PFSK-1 (cell line): Measurements from ENCODE around the gene FAM217A.

Experiments
- FOXP2 ChIP-seq: optimal IDR thresholded peaks from 2 replicates; pipeline ENCODE3; 2011; ENCODE audit warnings: borderline replicate concordance, control low read depth, inconsistent platforms; ENCODE audit not compliant: insufficient read depth; ENCODE audit errors: extremely low read length, extremely low read depth
- POLR2AphosphoS5 ChIP-seq: IDR thresholded peaks from 2 replicates; pipeline ENCODE4 v1.6.1; 2012; ENCODE audit warnings: low read depth, mild to moderate bottlenecking, control low read depth, low read length, moderate library complexity
- SIN3A ChIP-seq: IDR thresholded peaks from 2 replicates; pipeline ENCODE4 v1.6.1; 2012; ENCODE audit warnings: mild to moderate bottlenecking, low read length, moderate library complexity, borderline replicate concordance; ENCODE audit not compliant: insufficient read depth
- TAF1 ChIP-seq: IDR thresholded peaks from 2 replicates; pipeline ENCODE4 v1.6.1; 2012; ENCODE audit warnings: low read length, control low read depth, borderline replicate concordance; ENCODE audit not compliant: insufficient read depth
- TF ChIP-seq, protein P1 (sequence below), 2 experiments: IDR thresholded peaks; 2 replicates each; pipeline versions ENCODE4 v1.6.1 to v1.8.0; 2011 to 2012; ENCODE audit warnings: low read depth in 2 of 2, low read length in 2 of 2, control low read depth in 1 of 2, inconsistent platforms in 1 of 2, mild to moderate bottlenecking in 1 of 2, moderate library complexity in 1 of 2; ENCODE audit not compliant: insufficient read depth in 1 of 2

FAM217A gene

DNA sequence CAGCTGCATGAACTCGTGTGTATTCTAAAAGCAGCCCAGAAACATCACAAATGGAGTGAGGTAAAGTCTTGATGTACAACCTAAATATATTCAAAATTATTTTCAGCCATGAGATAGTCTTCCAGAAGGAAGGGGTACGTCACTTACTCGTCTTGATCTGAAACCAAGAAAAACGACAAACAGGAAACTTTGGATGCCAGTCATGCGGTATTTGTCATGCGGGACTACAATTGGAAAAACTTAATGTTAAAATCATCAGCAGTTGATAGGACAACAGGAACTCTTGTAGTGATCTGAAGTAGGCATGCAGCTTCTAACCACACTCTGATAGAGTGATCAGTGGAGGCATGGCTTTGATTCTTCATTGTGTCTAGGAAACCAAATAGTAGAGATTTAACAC lies 29.7 kb downstream of the FAM217A start:
- TF ChIP-seq POLR2AphosphoS5 (no peak), TAF1 (no peak), FOXP2 (no peak), SIN3A (no peak)
- TF ChIP-seq, protein P1, sequence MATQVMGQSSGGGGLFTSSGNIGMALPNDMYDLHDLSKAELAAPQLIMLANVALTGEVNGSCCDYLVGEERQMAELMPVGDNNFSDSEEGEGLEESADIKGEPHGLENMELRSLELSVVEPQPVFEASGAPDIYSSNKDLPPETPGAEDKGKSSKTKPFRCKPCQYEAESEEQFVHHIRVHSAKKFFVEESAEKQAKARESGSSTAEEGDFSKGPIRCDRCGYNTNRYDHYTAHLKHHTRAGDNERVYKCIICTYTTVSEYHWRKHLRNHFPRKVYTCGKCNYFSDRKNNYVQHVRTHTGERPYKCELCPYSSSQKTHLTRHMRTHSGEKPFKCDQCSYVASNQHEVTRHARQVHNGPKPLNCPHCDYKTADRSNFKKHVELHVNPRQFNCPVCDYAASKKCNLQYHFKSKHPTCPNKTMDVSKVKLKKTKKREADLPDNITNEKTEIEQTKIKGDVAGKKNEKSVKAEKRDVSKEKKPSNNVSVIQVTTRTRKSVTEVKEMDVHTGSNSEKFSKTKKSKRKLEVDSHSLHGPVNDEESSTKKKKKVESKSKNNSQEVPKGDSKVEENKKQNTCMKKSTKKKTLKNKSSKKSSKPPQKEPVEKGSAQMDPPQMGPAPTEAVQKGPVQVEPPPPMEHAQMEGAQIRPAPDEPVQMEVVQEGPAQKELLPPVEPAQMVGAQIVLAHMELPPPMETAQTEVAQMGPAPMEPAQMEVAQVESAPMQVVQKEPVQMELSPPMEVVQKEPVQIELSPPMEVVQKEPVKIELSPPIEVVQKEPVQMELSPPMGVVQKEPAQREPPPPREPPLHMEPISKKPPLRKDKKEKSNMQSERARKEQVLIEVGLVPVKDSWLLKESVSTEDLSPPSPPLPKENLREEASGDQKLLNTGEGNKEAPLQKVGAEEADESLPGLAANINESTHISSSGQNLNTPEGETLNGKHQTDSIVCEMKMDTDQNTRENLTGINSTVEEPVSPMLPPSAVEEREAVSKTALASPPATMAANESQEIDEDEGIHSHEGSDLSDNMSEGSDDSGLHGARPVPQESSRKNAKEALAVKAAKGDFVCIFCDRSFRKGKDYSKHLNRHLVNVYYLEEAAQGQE (IDR thresholded peaks at IDR 0.05; ENCODE audit: insufficient read depth in 1 of 2, low read depth in 2 of 2, low read length in 2 of 2): no peak

DNA sequence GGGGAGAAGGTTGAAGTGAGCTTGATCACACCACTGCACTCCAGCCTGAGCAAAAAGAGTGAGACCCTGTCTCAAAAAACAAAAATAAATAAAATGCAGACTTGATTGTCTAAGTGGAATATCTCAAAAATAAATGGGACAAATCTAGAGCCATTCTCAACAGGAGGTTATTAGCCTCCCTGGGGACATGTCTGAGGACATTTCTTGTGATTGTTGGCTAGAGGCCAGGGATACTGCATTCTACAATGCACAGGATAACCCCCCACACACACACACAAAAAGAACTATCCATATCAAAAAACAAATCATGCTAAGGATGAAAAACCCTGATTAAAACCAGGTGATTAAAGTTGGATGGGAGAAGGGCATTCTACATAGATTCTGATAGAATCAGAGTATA lies 37.5 kb downstream of the FAM217A start:
- TF ChIP-seq SIN3A (no peak), FOXP2 (no peak), POLR2AphosphoS5 (no peak), TAF1 (no peak)
- TF ChIP-seq, protein P1 (IDR thresholded peaks at IDR 0.05; ENCODE audit: insufficient read depth in 1 of 2, low read depth in 2 of 2, low read length in 2 of 2): no peak

DNA sequence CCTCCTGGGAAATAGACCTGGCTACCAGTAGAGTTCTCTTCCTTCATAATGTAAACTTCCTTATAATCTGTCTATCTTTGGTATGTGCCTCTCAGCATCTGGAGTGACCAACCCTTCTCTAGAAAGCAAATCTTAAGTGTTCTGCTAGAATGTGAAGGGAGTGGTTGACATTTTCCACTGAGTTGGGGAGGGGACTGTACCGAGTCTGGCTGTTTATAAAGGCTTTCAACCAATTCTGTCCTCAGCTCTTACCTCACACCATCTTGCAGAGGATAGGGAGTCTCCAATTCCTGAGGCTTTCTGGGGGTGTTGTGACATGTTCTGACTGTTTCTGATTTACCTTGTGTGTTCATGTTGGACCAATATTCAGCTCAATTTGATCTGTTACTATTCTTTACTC lies 39.6 kb downstream of the FAM217A start:
- TF ChIP-seq POLR2AphosphoS5: no peak
- TF ChIP-seq FOXP2: no peak
- TF ChIP-seq, protein P1 (IDR thresholded peaks at IDR 0.05; ENCODE audit: insufficient read depth in 1 of 2, low read depth in 2 of 2, low read length in 2 of 2): no peak
- TF ChIP-seq TAF1: no peak
- TF ChIP-seq SIN3A: no peak

DNA sequence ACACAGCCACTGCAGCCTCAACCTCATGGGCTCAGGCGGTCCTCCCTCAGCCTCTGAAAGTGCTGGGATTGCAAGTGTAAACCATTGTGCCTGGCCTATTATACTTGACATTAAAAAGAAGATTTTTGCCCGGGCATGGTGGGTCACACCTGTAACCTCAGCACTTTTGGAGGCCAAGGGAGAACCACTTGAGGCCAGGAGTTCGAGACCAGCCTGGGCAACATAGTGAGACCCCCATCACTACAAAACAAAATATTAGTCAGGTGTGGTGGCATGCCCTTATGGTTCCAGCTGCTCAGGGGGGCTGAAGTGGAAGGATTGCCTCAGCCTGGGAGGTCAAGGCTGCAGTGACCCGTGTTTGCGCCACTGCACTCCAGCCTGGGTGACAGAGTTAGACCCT lies 42.4 kb downstream of the FAM217A start:
- TF ChIP-seq POLR2AphosphoS5 (no peak), FOXP2 (no peak), SIN3A (no peak), TAF1 (no peak)
- TF ChIP-seq, protein P1 (IDR thresholded peaks at IDR 0.05; ENCODE audit: insufficient read depth in 1 of 2, low read depth in 2 of 2, low read length in 2 of 2): no peak

DNA sequence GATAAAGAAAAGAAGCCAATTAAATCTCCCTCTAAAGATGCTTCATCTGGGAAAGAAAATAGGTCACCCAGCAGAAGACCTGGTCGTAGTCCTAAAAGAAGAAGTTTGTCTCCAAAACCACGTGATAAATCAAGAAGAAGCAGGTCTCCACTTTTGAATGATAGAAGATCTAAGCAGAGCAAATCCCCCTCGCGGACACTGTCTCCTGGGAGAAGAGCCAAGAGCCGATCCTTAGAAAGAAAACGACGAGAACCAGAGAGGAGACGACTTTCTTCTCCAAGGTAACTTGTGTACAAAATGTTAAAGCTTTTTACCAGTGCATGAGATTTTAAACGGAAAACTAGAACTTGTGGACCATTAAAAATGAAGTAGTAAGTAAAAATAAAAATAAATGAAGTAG lies 46.5 kb downstream of the FAM217A start:
- no peak for TF ChIP-seq SIN3A
- TF ChIP-seq POLR2AphosphoS5: no peak
- TF ChIP-seq, protein P1 (IDR thresholded peaks at IDR 0.05; ENCODE audit: insufficient read depth in 1 of 2, low read depth in 2 of 2, low read length in 2 of 2): no peak
- no peak for TF ChIP-seq FOXP2
- no peak for TF ChIP-seq TAF1
